ENCODE results near the gene KIRREL3.

Gene KIRREL3

GRCh38 chr11:126419801-126420697, 580.5 kb downstream of the KIRREL3 start:
- DNase-seq (ENCODE audit: low read depth) = peak; percentile 81

GRCh38 chr11:126418887-126419286, 581.7 kb downstream of the KIRREL3 start:
- DNase-seq (ENCODE audit: low read depth) = no peak

- DNase-seq (ENCODE audit: low read depth) = no peak
Measured at GRCh38 chr11:126417091-126417862, 583.3 kb downstream of the KIRREL3 start.

- peak; percentile 87 for DNase-seq (ENCODE audit: low read depth)
Measured at GRCh38 chr11:126416542-126417090, 584.0 kb downstream of the KIRREL3 start.

- DNase-seq (ENCODE audit: low read depth) = no peak
Measured at GRCh38 chr11:126415669-126416420, 584.7 kb downstream of the KIRREL3 start.

GRCh38 chr11:126415128-126415527, 585.4 kb downstream of the KIRREL3 start:
- DNase-seq (ENCODE audit: low read depth) = no peak

GRCh38 chr11:126414615-126415014, 586.0 kb downstream of the KIRREL3 start:
- DNase-seq (ENCODE audit: low read depth) = no peak

- DNase-seq (ENCODE audit: low read depth) = no peak
Measured at GRCh38 chr11:126413843-126414405, 586.6 kb downstream of the KIRREL3 start.

GRCh38 chr11:126413426-126413825, 587.1 kb downstream of the KIRREL3 start:
- no peak for DNase-seq (ENCODE audit: low read depth)

GRCh38 chr11:126411971-126412381, 588.6 kb downstream of the KIRREL3 start:
- no peak for DNase-seq (ENCODE audit: low read depth)

GRCh38 chr11:126410649-126411048, 589.9 kb downstream of the KIRREL3 start:
- DNase-seq (ENCODE audit: low read depth) = no peak

- DNase-seq (ENCODE audit: low read depth) = no peak
Measured at GRCh38 chr11:126409620-126409985, 591.0 kb downstream of the KIRREL3 start.

- DNase-seq (ENCODE audit: low read depth) = no peak
Measured at GRCh38 chr11:126408901-126409619, 591.5 kb downstream of the KIRREL3 start.

GRCh38 chr11:126408496-126408895, 592.1 kb downstream of the KIRREL3 start:
- DNase-seq (ENCODE audit: low read depth) = no peak

- no peak for DNase-seq (ENCODE audit: low read depth)
Measured at GRCh38 chr11:126407682-126408288, 592.8 kb downstream of the KIRREL3 start.

- DNase-seq (ENCODE audit: low read depth) = no peak
Measured at GRCh38 chr11:126407101-126407521, 593.5 kb downstream of the KIRREL3 start.

GRCh38 chr11:126406368-126406767, 594.2 kb downstream of the KIRREL3 start:
- DNase-seq (ENCODE audit: low read depth) = no peak

GRCh38 chr11:126405906-126406305, 594.7 kb downstream of the KIRREL3 start:
- DNase-seq (ENCODE audit: low read depth) = no peak

GRCh38 chr11:126405374-126405773, 595.2 kb downstream of the KIRREL3 start:
- no peak for DNase-seq (ENCODE audit: low read depth)

- DNase-seq (ENCODE audit: low read depth) = no peak
Measured at GRCh38 chr11:126404367-126404766, 596.2 kb downstream of the KIRREL3 start.

GRCh38 chr11:126403658-126404057, 596.9 kb downstream of the KIRREL3 start:
- DNase-seq (ENCODE audit: low read depth) = peak; percentile 24

All from iris pigment epithelial cell (primary cell).